Transverse colon (tissue), 4 donors: ENCODE measurements around the gene IFITM5. TPM values are rescaled to one million over a fixed set of nuclear protein-coding genes. Genes with fewer than 3 reads are reported as not detected.

Experiments used
- DNase-seq: peaks from one replicate; pipeline ENCODE4 v3.0.0-alpha.2; 2019
- H3K27ac ChIP-seq, 4 donors: fragments of 200-600 bp; sonication (generic); 2 replicates each; pipeline ENCODE4 v1.5.1; 2016 to 2018; ENCODE audit warnings: inconsistent platforms in 4 of 4
- H3K27me3 ChIP-seq: fragments of 200-600 bp; sonication (generic); 2 replicates; pipeline ENCODE4 v1.5.1; 2017; ENCODE audit warnings: inconsistent platforms
- H3K36me3 ChIP-seq, 4 donors: fragments of 200-600 bp; sonication (generic); 2 replicates each; pipeline ENCODE4 v1.5.1; 2017 to 2019; ENCODE audit warnings: inconsistent platforms in 4 of 4
- H3K4me1 ChIP-seq, 4 donors: fragments of 200-600 bp; sonication (generic); 2 replicates each; pipeline ENCODE4 v1.5.1; 2017 to 2020; ENCODE audit warnings: inconsistent platforms in 4 of 4
- H3K4me3 ChIP-seq, 4 donors: fragments of 200-600 bp; sonication (generic); 1 replicate in 1 of 4; 2 replicates in 3 of 4; pipeline versions ENCODE4 v1.5.1 to v1.6.1; 2017 to 2019; ENCODE audit warnings: inconsistent platforms in 4 of 4
- H3K9me3 ChIP-seq, 2 donors: fragments of 200-600 bp; sonication (generic); 2 replicates each; pipeline ENCODE4 v1.5.1; 2017 to 2019; ENCODE audit warnings: inconsistent platforms in 2 of 2
- CTCF ChIP-seq, 5 experiments: fragments of 200-600 bp in 3 of 5; fragments of 450-650 bp in 2 of 5; sonication (generic) in 3 of 5; IDR thresholded peaks; 1 replicate in 2 of 5; 2 replicates in 3 of 5; pipeline ENCODE4 v1.5.1; 2016 to 2017; ENCODE audit warnings: antibody characterized with exemption in 5 of 5, inconsistent platforms in 3 of 5, mild to moderate bottlenecking in 2 of 5, moderate library complexity in 1 of 5
- EP300 ChIP-seq: sonication (generic); formaldehyde crosslinking; IDR thresholded peaks from one replicate; pipeline ENCODE4 v1.6.1; 2017; ENCODE audit warnings: antibody characterized with exemption, low read depth
- POLR2A ChIP-seq: fragments of 450-650 bp; IDR thresholded peaks from one replicate; pipeline ENCODE4 v1.6.1; 2016; ENCODE audit warnings: antibody characterized with exemption, mild to moderate bottlenecking, moderate library complexity
- POLR2AphosphoS5 ChIP-seq, 3 donors: sonication (generic); formaldehyde crosslinking; IDR thresholded peaks; one replicate each; pipeline ENCODE4 v1.6.1; 2016; ENCODE audit warnings: antibody characterized with exemption in 3 of 3
- WGBS, 2 donors: methylation state at CpG; one replicate each; pipeline ENCODE4 v1.1.5; 2018; ENCODE audit warnings: low coverage in 1 of 2; 5-methylcytosine and 5-hydroxymethylcytosine counted together
- in situ Hi-C, 4 donors: fragments of 200-750 bp; cut with MboI; loops; one replicate each; pipeline versions ENCODE4 v1.15.0 to v1.15.1; 2017; ENCODE audit warnings: low sequenced_read_pairs in 3 of 4, low pct_ligation_motif_present in 1 of 4, low pct_unique_long_range_greater_than_20kb in 1 of 4
- intact Hi-C: fragments of 100-400 bp; cut with DNase I; formaldehyde crosslinking; loops from one replicate; pipeline ENCODE4 v1.15.1; 2023; ENCODE audit warnings: low total_unique reads
- total RNA-seq, 4 donors: library from RNA; depleted of rRNA; stranded (reverse); fragments of >200 nt; gene quantifications; one replicate each; pipeline ENCODE4 v1.1.0, GENCODE V29; 2016

The IFITM5 gene
- total RNA-seq, 4 donors from 2014 or later = not detected

GRCh38 chr11:276219-276618 is 23.1 kb downstream of the IFITM5 start:
- no peak overlapping the region for H3K27ac ChIP-seq
- DNase-seq = no peak
- no peaks in the 10 kb centered on the region for H3K9me3 ChIP-seq
- in situ Hi-C loops (no loop called here), intact Hi-C loops (no loop called here)
- no peaks in the 10 kb centered on the region for H3K36me3 ChIP-seq
- H3K4me3 ChIP-seq = no peak overlapping the region
- TF ChIP-seq POLR2AphosphoS5 (IDR thresholded peaks at IDR 0.05) (no peak), POLR2A (no peak), CTCF (IDR thresholded peaks at IDR 0.05) (no peak), EP300 (no peak)
- peaks cover 40% of the 10 kb centered on the region for H3K27me3 ChIP-seq
- H3K4me1 ChIP-seq = peaks cover 0 to 34% (median 32%) of the 10 kb centered on the region in 4 donors

GRCh38 chr11:272931-273198 is 26.5 kb downstream of the IFITM5 start:
- in situ Hi-C loops = no loop called here
- Histone ChIP-seq H3K27ac (no peak overlapping the region), H3K9me3 (no peaks in the 10 kb centered on the region), H3K36me3 (no peaks in the 10 kb centered on the region), H3K4me1 (peaks cover 0 to 18% (median 15%) of the 10 kb centered on the region in 4 donors), H3K4me3 (no peak overlapping the region), H3K27me3 (peaks cover 13% of the 10 kb centered on the region)
- DNase-seq = no peak
- TF ChIP-seq POLR2A = no peak
- intact Hi-C loops = no loop called here
- 92 to 94% methylated on average over 5 to 6 of the region's 6 CpGs for WGBS, 2 donors

DNA sequence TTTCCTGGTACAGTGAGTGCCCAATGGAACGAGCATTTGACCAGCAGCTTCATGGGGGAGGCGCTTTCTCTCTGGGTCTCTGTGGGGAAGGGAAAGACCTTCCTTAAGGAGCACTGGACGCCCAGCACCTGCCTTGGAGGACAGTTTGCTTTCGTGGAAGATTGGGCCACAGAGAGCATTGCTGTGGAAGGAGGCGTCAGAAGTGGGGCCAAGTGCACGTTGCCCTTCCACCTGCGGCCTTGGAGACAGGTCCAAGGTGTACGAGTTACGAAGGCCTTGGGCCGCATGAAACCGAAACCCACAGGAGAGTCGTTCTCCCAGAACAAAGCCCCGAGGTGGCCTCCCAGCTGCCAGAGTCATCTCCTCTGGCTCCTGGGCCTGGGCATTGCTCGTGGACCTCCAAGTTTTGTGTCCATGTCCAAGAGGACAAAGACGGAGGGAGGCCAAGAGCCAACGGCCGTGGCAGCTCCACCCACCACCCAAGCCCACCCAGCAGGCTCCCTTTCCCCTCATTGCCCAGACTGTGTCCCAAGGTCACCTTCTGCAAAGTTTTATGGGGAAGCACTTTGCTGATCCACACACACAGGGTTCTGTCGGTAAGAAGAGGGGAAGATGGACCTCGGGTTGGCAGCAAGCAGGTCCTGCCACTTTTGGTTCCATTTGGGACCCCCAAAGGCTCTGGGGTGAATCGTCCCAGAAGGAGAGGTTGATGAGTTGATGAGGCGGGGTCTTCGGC is 27.0 kb downstream of the IFITM5 start:
- intact Hi-C loops = no loop called here
- in situ Hi-C loops = no loop called here
- 90 to 93% methylated on average over 4 to 22 of the region's 22 CpGs for WGBS, 2 donors
- H3K4me3 ChIP-seq = no peak overlapping the region
- TF ChIP-seq POLR2AphosphoS5 (IDR thresholded peaks at IDR 0.05) (no peak), POLR2A (no peak), CTCF (IDR thresholded peaks at IDR 0.05) (no peak), EP300 (no peak)
- H3K27ac ChIP-seq = no peak overlapping the region
- H3K36me3 ChIP-seq = no peaks in the 10 kb centered on the region
- peaks cover 0 to 22% (median 18%) of the 10 kb centered on the region in 4 donors for H3K4me1 ChIP-seq
- no peaks in the 10 kb centered on the region for H3K9me3 ChIP-seq
- DNase-seq = no peak
- H3K27me3 ChIP-seq = peaks cover 8% of the 10 kb centered on the region

DNA sequence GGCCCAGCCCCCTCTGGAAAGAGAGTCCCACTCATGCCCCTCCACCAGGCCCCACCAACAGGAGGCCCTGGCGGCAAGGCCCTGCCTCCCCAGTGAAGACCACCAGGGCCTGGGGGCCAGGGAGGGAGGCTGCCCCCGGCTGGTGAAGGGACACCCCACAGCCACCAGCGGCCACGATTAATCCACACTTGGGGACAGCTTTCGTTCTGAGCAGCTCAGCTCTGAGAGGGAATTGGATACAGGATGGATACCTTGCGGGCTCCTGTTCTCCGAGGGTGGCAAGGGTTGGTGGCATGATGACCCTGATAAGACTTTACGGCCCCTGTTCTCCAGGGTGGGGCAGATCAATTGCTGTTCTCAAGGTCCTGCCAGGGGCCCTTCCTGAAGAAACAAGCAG is 28.0 kb downstream of the IFITM5 start:
- H3K36me3 ChIP-seq = no peaks in the 10 kb centered on the region
- no peaks in the 10 kb centered on the region for H3K9me3 ChIP-seq
- peaks cover 7% of the 10 kb centered on the region for H3K27me3 ChIP-seq
- TF ChIP-seq POLR2AphosphoS5 (IDR thresholded peaks at IDR 0.05) (no peak), POLR2A (no peak), CTCF (IDR thresholded peaks at IDR 0.05) (no peak), EP300 (no peak)
- intact Hi-C loops = no loop called here
- H3K27ac ChIP-seq = peak overlapping the region in 2 of 4 donors; percentile 84 to 86
- 72% methylated on average over 8 of the region's 8 CpGs; no CpG with 5 or more reads in 1 of the 2 donors for WGBS, 2 donors
- H3K4me1 ChIP-seq = peaks cover 0 to 22% (median 18%) of the 10 kb centered on the region in 4 donors
- in situ Hi-C loops = no loop called here
- DNase-seq = no peak
- H3K4me3 ChIP-seq = no peak overlapping the region
